Ovary (tissue), 3 donors: ENCODE results near the gene COL6A2.
"Not testable (repeated sequence)": the region's sequence is repeated elsewhere in the genome, so short reads cannot be mapped to it uniquely, and the experiment has no call there.

Source experiments
- EP300 ChIP-seq: sonication (generic); formaldehyde crosslinking; IDR thresholded peaks from one replicate; pipeline ENCODE4 v1.6.1; 2017; ENCODE audit warnings: antibody characterized with exemption
- POLR2A ChIP-seq: fragments of 450-650 bp; IDR thresholded peaks from one replicate; pipeline ENCODE4 v1.6.1; 2017; ENCODE audit warnings: antibody characterized with exemption, mild to moderate bottlenecking, moderate library complexity
- TF ChIP-seq, protein P1 (sequence below), 3 donors: fragments of 450-650 bp in 2 of 3; fragments of 200-600 bp in 1 of 3; IDR thresholded peaks; one replicate each; pipeline versions ENCODE4 v1.5.1 to v1.8.0; 2016 to 2022; ENCODE audit warnings: antibody characterized with exemption in 3 of 3, mild to moderate bottlenecking in 1 of 3
- donor health status: DM: no; HTN: no; CAD: no.

- TF ChIP-seq, protein P1, sequence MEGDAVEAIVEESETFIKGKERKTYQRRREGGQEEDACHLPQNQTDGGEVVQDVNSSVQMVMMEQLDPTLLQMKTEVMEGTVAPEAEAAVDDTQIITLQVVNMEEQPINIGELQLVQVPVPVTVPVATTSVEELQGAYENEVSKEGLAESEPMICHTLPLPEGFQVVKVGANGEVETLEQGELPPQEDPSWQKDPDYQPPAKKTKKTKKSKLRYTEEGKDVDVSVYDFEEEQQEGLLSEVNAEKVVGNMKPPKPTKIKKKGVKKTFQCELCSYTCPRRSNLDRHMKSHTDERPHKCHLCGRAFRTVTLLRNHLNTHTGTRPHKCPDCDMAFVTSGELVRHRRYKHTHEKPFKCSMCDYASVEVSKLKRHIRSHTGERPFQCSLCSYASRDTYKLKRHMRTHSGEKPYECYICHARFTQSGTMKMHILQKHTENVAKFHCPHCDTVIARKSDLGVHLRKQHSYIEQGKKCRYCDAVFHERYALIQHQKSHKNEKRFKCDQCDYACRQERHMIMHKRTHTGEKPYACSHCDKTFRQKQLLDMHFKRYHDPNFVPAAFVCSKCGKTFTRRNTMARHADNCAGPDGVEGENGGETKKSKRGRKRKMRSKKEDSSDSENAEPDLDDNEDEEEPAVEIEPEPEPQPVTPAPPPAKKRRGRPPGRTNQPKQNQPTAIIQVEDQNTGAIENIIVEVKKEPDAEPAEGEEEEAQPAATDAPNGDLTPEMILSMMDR (IDR thresholded peaks at IDR 0.05) = not testable (repeated sequence)
- not testable (repeated sequence) for TF ChIP-seq POLR2A, EP300
Measured at GRCh38 chr21:46140352-46141003, 42.6 kb downstream of the COL6A2 start.
